GM23338 (cell line): ENCODE results near the gene RHOF. TPM values are rescaled to one million over a fixed set of nuclear protein-coding genes. Genes with fewer than 3 reads are reported as not detected.

ENCODE experiments used
- ATAC-seq: fragments of 200-7000 bp; cut with Tn5 transposase; 3 replicates; pipeline ENCODE4 v1.9.1; 2020
- DNase-seq: peaks from one replicate; pipeline ENCODE4 v3.0.0-alpha.2; 2015; ENCODE audit warnings: low spot score
- H2AFZ ChIP-seq: fragments of 200-600 bp; sonication (generic); 2 replicates; pipeline ENCODE4 v1.8.0; 2016; ENCODE audit warnings: antibody characterized with exemption, mild to moderate bottlenecking, moderate library complexity
- H3F3A ChIP-seq: fragments of 200-600 bp; sonication (generic); replicated peaks from 2 replicates; pipeline ENCODE4 v1.8.0; 2017; ENCODE audit warnings: antibody characterized with exemption, mixed run types, low read depth
- H3K27ac ChIP-seq: fragments of 200-600 bp; sonication (generic); 2 replicates; pipeline ENCODE4 v1.6.1; 2016; ENCODE audit warnings: low read depth
- H3K27me3 ChIP-seq: fragments of 200-600 bp; sonication (generic); 2 replicates; pipeline ENCODE4 v1.8.0; 2016; ENCODE audit warnings: mild to moderate bottlenecking, mixed run types, moderate library complexity; ENCODE audit not compliant: insufficient read depth
- H3K36me3 ChIP-seq: fragments of 200-600 bp; sonication (generic); 2 replicates; pipeline ENCODE4 v1.8.0; 2016; ENCODE audit warnings: mild to moderate bottlenecking; ENCODE audit not compliant: insufficient read depth
- H3K4me1 ChIP-seq: fragments of 200-600 bp; sonication (generic); 2 replicates; pipeline ENCODE4 v1.8.0; 2016; ENCODE audit warnings: mild to moderate bottlenecking, moderate library complexity; ENCODE audit not compliant: insufficient read depth
- H3K4me2 ChIP-seq: fragments of 200-600 bp; sonication (generic); 2 replicates; pipeline ENCODE4 v1.7.1; 2017; ENCODE audit warnings: mixed run types
- H3K4me3 ChIP-seq: fragments of 200-600 bp; sonication (generic); 2 replicates; pipeline ENCODE4 v1.6.1; 2016; ENCODE audit warnings: mixed run types
- H3K79me2 ChIP-seq: fragments of 200-600 bp; sonication (generic); replicated peaks from 2 replicates; pipeline ENCODE4 v1.8.0; 2017; ENCODE audit warnings: mild to moderate bottlenecking; ENCODE audit not compliant: insufficient read depth
- H3K9me2 ChIP-seq: fragments of 200-600 bp; sonication (generic); 2 replicates; pipeline ENCODE4 v1.8.0; 2017; ENCODE audit not compliant: insufficient read depth
- H4K20me1 ChIP-seq: fragments of 200-600 bp; sonication (generic); replicated peaks from 2 replicates; pipeline ENCODE4 v1.8.0; 2017; ENCODE audit warnings: mild to moderate bottlenecking; ENCODE audit not compliant: insufficient read depth
- H3K27ac Mint-ChIP-seq: 2 replicates; pipeline ENCODE4 v1.8.0; 2020; ENCODE audit warnings: inconsistent platforms, mild to moderate bottlenecking, moderate library complexity, mixed read lengths
- H3K27me3 Mint-ChIP-seq: 3 replicates; pipeline ENCODE4 v1.8.0; 2022; ENCODE audit warnings: low read depth, mild to moderate bottlenecking, moderate library complexity, mixed read lengths, inconsistent platforms; ENCODE audit not compliant: insufficient read depth, poor library complexity
- H3K36me3 Mint-ChIP-seq: 3 replicates; pipeline ENCODE4 v1.8.0; 2021; ENCODE audit warnings: low read depth, mild to moderate bottlenecking, inconsistent platforms, moderate library complexity, mixed read lengths
- H3K4me1 Mint-ChIP-seq: 3 replicates; pipeline ENCODE4 v1.8.0; 2020; ENCODE audit warnings: mild to moderate bottlenecking, inconsistent platforms, mixed read lengths
- H3K4me3 Mint-ChIP-seq: 3 replicates; pipeline ENCODE4 v1.8.0; 2021; ENCODE audit warnings: moderate library complexity, mild to moderate bottlenecking, inconsistent platforms, mixed read lengths
- H3K9me3 Mint-ChIP-seq: 3 replicates; pipeline ENCODE4 v1.8.0; 2020; ENCODE audit warnings: moderate library complexity, mild to moderate bottlenecking, inconsistent platforms, mixed read lengths
- CTCF ChIP-seq, 2 experiments: fragments of 200-600 bp in 1 of 2; sonication (generic) in 1 of 2; conservative IDR thresholded peaks; 2 replicates each; pipeline versions ENCODE4 v1.5.1 to v1.6.1; 2016 to 2017; ENCODE audit warnings: antibody characterized with exemption in 2 of 2, low read depth in 2 of 2, mild to moderate bottlenecking in 2 of 2, moderate library complexity in 1 of 2
- EZH2 ChIP-seq: fragments of 200-600 bp; sonication (generic); IDR thresholded peaks from one replicate; pipeline ENCODE4 v1.8.0; 2017; ENCODE audit warnings: antibody characterized with exemption, mild to moderate bottlenecking, low read depth; ENCODE audit not compliant: unreplicated experiment
- NANOG ChIP-seq: IDR thresholded peaks from 2 replicates; pipeline ENCODE4 v1.6.1; 2016; ENCODE audit warnings: antibody characterized with exemption, borderline replicate concordance
- POLR2AphosphoS5 ChIP-seq: IDR thresholded peaks from 2 replicates; pipeline ENCODE4 v1.6.1; 2016; ENCODE audit warnings: antibody characterized with exemption, low read depth
- REST ChIP-seq: IDR thresholded peaks from one replicate; pipeline ENCODE4 v1.6.1; 2018; ENCODE audit warnings: antibody characterized with exemption; ENCODE audit not compliant: unreplicated experiment
- STAT1 ChIP-seq: IDR thresholded peaks from one replicate; pipeline ENCODE4 v1.6.1; 2016; ENCODE audit warnings: antibody characterized with exemption; ENCODE audit not compliant: unreplicated experiment
- ZNF114 ChIP-seq: fragments of 250-450 bp; sonication (Bioruptor Pico); IDR thresholded peaks from 2 replicates; pipeline ENCODE4 v1.5.0; 2020; ENCODE audit warnings: mild to moderate bottlenecking, moderate library complexity
- ZNF331 ChIP-seq: fragments of 250-450 bp; sonication (Bioruptor Pico); IDR thresholded peaks from 2 replicates; pipeline ENCODE4 v1.5.0; 2020; ENCODE audit warnings: low read depth, mild to moderate bottlenecking, moderate library complexity
- polyA plus RNA-seq: library from polyadenylated mRNA; unstranded; fragments of >200 nt; fragmentation: Nextera tagmentation; extraction: Ambion mirVana; gene quantifications from 2 replicates; pipeline ENCODE4 v1.2.1, GENCODE V29; 2016
- total RNA-seq: library from RNA; depleted of rRNA; stranded (reverse); fragments of >200 nt; shearing (Covaris generic); gene quantifications from 2 replicates; pipeline ENCODE4 v1.2.3, GENCODE V29; 2014
- TF ChIP-seq, protein P1 (sequence below): IDR thresholded peaks from 2 replicates; pipeline ENCODE4 v1.6.1; 2016; ENCODE audit warnings: antibody characterized with exemption

Gene RHOF
- total and polyA plus RNA-seq, 2 experiments from 2014 or later: 10.5 to 53.4 TPM

- TF ChIP-seq CTCF (conservative IDR thresholded peaks at IDR 0.05; ENCODE audit: low read depth in 2 of 2) (no peak), EZH2 (no peak), REST (no peak), NANOG (no peak), STAT1 (no peak), ZNF114 (CRISPR knock-in tag) (no peak), ZNF331 (CRISPR knock-in tag) (no peak)
- TF ChIP-seq, protein P1, sequence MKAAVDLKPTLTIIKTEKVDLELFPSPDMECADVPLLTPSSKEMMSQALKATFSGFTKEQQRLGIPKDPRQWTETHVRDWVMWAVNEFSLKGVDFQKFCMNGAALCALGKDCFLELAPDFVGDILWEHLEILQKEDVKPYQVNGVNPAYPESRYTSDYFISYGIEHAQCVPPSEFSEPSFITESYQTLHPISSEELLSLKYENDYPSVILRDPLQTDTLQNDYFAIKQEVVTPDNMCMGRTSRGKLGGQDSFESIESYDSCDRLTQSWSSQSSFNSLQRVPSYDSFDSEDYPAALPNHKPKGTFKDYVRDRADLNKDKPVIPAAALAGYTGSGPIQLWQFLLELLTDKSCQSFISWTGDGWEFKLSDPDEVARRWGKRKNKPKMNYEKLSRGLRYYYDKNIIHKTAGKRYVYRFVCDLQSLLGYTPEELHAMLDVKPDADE: no peak
Measured at GRCh38 chr12:121783766-121784165, 9.7 kb downstream of the RHOF start (continued).

- peaks cover 40% of the 10 kb centered on the region for H4K20me1 ChIP-seq
- peaks cover 30% of the 10 kb centered on the region for H3K27me3 Mint-ChIP-seq
Measured at GRCh38 chr12:121781998-121782979, 11.2 kb downstream of the RHOF start.

More at GRCh38 chr12:121781998-121782979, 11.2 kb downstream of the RHOF start:
- Histone ChIP-seq H3K4me3 (no peak overlapping the region), H3K4me2 (no peak overlapping the region), H3K9me2 (no peaks in the 10 kb centered on the region), H3K36me3 (0 out of 2 replicates have a peak, but pooled peaks cover 5% of the 10 kb centered on the region), H3K79me2 (no peaks in the 10 kb centered on the region), H3K27me3 (no peaks in the 10 kb centered on the region), H2AFZ (no peak overlapping the region), H3K4me1 (peaks cover 11% of the 10 kb centered on the region), H3F3A (peaks cover 20% of the 10 kb centered on the region; the same call in 1 of the 2 replicates), H3K27ac (peak overlapping the region; percentile 76; the same call in 1 of the 2 replicates)
- Mint-ChIP-seq H3K36me3 (peaks cover 19% of the 10 kb centered on the region), H3K27ac (peak overlapping the region; percentile 67; the same call in 1 of the 2 replicates), H3K4me1 (peaks cover 14% of the 10 kb centered on the region), H3K4me3 (no peak overlapping the region; the same call in 2 of the 3 replicates), H3K9me3 (no peaks in the 10 kb centered on the region)
- DNase-seq (no peak), ATAC-seq (peak; percentile 8; the same call in 1 of the 3 replicates)
- no peak for TF ChIP-seq STAT1
- no peak for TF ChIP-seq NANOG
- peak; percentile 15; the same call in 1 of the 2 replicates for TF ChIP-seq POLR2AphosphoS5
